OCI-LY1 (cell line): ENCODE measurements around the gene PBRM1.

Experiments used
- H2AFZ ChIP-seq: fragments of 200-600 bp; sonication (generic), shearing (Covaris generic); 2 replicates; pipeline ENCODE4 v1.6.0; 2014; ENCODE audit warnings: antibody characterized with exemption, mild to moderate bottlenecking, low read length
- H3F3A ChIP-seq: fragments of 200-600 bp; sonication (generic), shearing (Covaris generic); 2 replicates; pipeline ENCODE4 v1.6.0; 2014; ENCODE audit warnings: mild to moderate bottlenecking, antibody characterized with exemption, low read length, moderate library complexity; ENCODE audit not compliant: insufficient read depth
- H3K27ac ChIP-seq: fragments of 200-600 bp; sonication (generic); 2 replicates; pipeline ENCODE4 v1.5.1; 2014; ENCODE audit warnings: low read length, mixed run types, mild to moderate bottlenecking, low read depth; ENCODE audit not compliant: poor library complexity, severe bottlenecking
- H3K27me3 ChIP-seq: fragments of 200-600 bp; sonication (generic); 2 replicates; pipeline ENCODE4 v1.6.0; 2014; ENCODE audit warnings: antibody characterized with exemption, mild to moderate bottlenecking, low read length, moderate library complexity; ENCODE audit not compliant: insufficient read depth
- H3K36me3 ChIP-seq: fragments of 200-600 bp; sonication (generic); 2 replicates; pipeline ENCODE4 v1.6.1; 2014; ENCODE audit warnings: mild to moderate bottlenecking, antibody characterized with exemption, low read length, moderate library complexity, mixed read lengths; ENCODE audit not compliant: insufficient read depth
- H3K4me1 ChIP-seq: fragments of 200-600 bp; sonication (generic); 2 replicates; pipeline ENCODE4 v1.5.1; 2014; ENCODE audit warnings: mild to moderate bottlenecking, low read length, moderate library complexity; ENCODE audit not compliant: insufficient read depth, severe bottlenecking
- H3K4me2 ChIP-seq: fragments of 200-600 bp; sonication (generic), shearing (Covaris generic); 2 replicates; pipeline ENCODE4 v1.6.1; 2014; ENCODE audit warnings: low read length
- H3K4me3 ChIP-seq: fragments of 200-600 bp; sonication (generic); 2 replicates; pipeline ENCODE4 v1.5.1; 2014; ENCODE audit warnings: low read length, low read depth, mild to moderate bottlenecking, mixed read lengths; ENCODE audit not compliant: poor library complexity, severe bottlenecking
- H3K79me2 ChIP-seq: fragments of 200-600 bp; shearing (Covaris generic); 2 replicates; pipeline ENCODE4 v1.6.1; 2016; ENCODE audit warnings: mixed run types, low read length, mixed read lengths; ENCODE audit not compliant: insufficient read depth
- H3K9ac ChIP-seq: fragments of 200-600 bp; sonication (generic), shearing (Covaris generic); 2 replicates; pipeline ENCODE4 v1.6.1; 2014; ENCODE audit warnings: mild to moderate bottlenecking, low read length, mixed read lengths
- H3K9me2 ChIP-seq: fragments of 200-600 bp; sonication (generic), shearing (Covaris generic); 2 replicates; pipeline ENCODE4 v1.6.1; 2014; ENCODE audit warnings: low read depth, mild to moderate bottlenecking, low read length, mixed read lengths
- H3K9me3 ChIP-seq: fragments of 200-600 bp; shearing (Covaris generic); 2 replicates; pipeline ENCODE4 v1.6.1; 2014; ENCODE audit warnings: low read length, mixed read lengths
- H4K20me1 ChIP-seq: fragments of 200-600 bp; sonication (generic), shearing (Covaris generic); 2 replicates; pipeline ENCODE4 v1.6.0; 2016; ENCODE audit warnings: mild to moderate bottlenecking, low read length; ENCODE audit not compliant: insufficient read depth
- EZH2 ChIP-seq: fragments of 200-600 bp; sonication (generic), shearing (Covaris generic); IDR thresholded peaks from 2 replicates; pipeline ENCODE4 v1.8.0; 2017; ENCODE audit warnings: borderline replicate concordance, mixed run types, mild to moderate bottlenecking, antibody characterized with exemption, low read length, moderate library complexity, mixed read lengths
- TF ChIP-seq, protein P1 (sequence below): fragments of 200-600 bp; sonication (generic), shearing (Covaris generic); IDR thresholded peaks from 2 replicates; pipeline ENCODE4 v1.5.1; 2017; ENCODE audit warnings: mild to moderate bottlenecking, antibody characterized with exemption, low read length, moderate library complexity, mixed read lengths

PBRM1 gene

DNA sequence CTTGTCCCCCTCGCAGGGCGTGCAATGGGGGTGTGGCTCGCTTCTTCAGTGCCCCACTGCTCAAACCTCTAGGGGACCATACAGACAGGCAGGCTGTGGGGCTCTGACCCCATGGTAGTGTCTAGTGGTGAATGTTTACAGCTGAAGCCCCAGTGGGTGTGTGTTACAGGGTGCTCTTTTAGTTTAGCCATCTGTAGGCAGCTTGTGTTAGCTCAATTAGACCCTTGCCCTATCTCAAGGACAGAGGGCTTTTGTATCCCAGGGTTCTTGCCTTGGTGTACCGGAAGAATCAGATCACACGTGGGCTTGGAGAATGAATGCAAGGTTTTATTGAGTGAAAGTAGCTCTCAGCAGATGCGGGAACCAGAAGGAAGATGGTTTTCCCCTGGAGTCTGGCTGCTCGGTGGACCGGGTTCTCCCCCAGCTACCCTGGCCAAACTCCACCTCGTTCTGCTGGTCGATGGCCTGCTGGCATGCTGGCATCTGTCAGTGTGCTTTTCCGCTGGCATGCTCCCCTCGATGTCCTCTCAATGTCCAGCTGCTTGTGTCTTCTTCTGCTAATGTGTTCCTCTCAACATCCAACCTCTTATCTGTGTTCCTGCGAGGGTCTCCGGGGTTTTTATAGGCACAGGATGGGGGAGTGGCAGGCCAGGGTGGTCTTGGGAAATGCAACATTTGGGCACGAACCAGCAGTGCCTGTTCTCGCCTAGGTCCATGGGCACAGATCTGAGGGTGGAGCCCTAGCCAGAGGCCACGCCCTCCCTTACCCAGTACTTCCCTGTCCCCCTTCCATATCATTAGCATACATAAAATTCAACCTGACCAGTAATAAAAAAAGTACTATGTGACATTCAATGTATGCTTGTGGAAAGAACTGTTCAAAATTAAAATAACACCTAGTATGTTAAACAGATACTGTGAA lies 26.8 kb upstream of the PBRM1 start:
- Histone ChIP-seq H3K4me2 (no peak overlapping the region), H3K4me1 (peaks cover 7% of the 10 kb centered on the region), H3K36me3 (peaks cover 31% of the 10 kb centered on the region), H3K4me3 (no peak overlapping the region), H3K79me2 (no peaks in the 10 kb centered on the region), H2AFZ (no peak overlapping the region), H3K27me3 (no peaks in the 10 kb centered on the region), H3K27ac (no peak overlapping the region), H3F3A (no peaks in the 10 kb centered on the region), H3K9me2 (no peaks in the 10 kb centered on the region), H3K9ac (no peak overlapping the region), H4K20me1 (no peaks in the 10 kb centered on the region), H3K9me3 (no peaks in the 10 kb centered on the region)
- TF ChIP-seq, protein P1, sequence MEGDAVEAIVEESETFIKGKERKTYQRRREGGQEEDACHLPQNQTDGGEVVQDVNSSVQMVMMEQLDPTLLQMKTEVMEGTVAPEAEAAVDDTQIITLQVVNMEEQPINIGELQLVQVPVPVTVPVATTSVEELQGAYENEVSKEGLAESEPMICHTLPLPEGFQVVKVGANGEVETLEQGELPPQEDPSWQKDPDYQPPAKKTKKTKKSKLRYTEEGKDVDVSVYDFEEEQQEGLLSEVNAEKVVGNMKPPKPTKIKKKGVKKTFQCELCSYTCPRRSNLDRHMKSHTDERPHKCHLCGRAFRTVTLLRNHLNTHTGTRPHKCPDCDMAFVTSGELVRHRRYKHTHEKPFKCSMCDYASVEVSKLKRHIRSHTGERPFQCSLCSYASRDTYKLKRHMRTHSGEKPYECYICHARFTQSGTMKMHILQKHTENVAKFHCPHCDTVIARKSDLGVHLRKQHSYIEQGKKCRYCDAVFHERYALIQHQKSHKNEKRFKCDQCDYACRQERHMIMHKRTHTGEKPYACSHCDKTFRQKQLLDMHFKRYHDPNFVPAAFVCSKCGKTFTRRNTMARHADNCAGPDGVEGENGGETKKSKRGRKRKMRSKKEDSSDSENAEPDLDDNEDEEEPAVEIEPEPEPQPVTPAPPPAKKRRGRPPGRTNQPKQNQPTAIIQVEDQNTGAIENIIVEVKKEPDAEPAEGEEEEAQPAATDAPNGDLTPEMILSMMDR, result no peak
- TF ChIP-seq EZH2, result no peak

DNA sequence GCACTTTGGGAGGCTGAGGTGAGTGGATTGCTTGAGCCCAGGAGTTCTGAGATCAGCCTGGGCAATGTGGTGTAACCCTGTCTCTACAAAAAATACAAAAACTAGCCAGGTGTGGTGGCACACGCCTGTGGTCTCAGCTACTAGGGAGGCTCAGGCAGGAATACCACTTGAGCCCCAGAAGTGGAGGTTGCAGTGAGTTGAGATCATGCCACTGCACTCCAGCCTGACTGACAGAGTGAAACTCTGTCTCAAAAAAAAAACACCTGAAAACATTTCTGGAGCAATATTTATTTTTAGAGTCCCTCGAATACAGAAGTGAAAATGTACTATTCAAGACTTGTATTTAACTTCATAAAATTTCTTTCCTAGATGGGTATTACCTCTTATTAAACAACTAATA lies 24.8 kb upstream of the PBRM1 start:
- Histone ChIP-seq H3K9me3 (no peaks in the 10 kb centered on the region), H4K20me1 (no peaks in the 10 kb centered on the region), H3F3A (no peaks in the 10 kb centered on the region), H2AFZ (no peak overlapping the region), H3K79me2 (peaks cover 8% of the 10 kb centered on the region; the same call in 1 of the 2 replicates), H3K36me3 (peaks cover 31% of the 10 kb centered on the region), H3K9me2 (no peaks in the 10 kb centered on the region), H3K27me3 (no peaks in the 10 kb centered on the region), H3K27ac (no peak overlapping the region), H3K4me1 (peaks cover 18% of the 10 kb centered on the region), H3K9ac (no peak overlapping the region), H3K4me2 (no peak overlapping the region), H3K4me3 (no peak overlapping the region)
- TF ChIP-seq EZH2, result no peak
- TF ChIP-seq, protein P1, result no peak

DNA sequence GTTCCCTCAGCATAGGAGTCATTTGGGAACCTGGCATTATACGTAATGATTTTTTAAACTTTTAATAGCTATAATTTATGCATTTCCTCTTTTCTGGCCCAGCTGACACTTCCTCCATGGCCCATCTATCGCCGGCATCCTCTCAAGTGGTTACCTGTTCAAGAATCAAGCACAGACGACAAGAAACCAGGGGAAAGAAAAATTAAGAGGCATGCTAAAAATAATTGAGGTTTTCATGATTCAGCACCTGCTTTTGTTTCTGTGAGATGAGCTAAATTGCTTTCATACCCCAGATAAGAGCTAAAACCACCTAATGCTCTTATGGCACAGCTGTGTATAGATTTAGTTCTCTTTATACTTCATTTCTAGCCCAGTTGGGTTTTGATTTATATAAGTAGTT lies 21.9 kb upstream of the PBRM1 start:
- Histone ChIP-seq H3K36me3 (peaks cover 28% of the 10 kb centered on the region), H3K4me1 (peaks cover 31% of the 10 kb centered on the region), H3K9ac (peak overlapping the region; percentile 90; the same call in 1 of the 2 replicates), H2AFZ (no peak overlapping the region), H4K20me1 (no peaks in the 10 kb centered on the region), H3K27ac (peak overlapping the region; percentile 46), H3F3A (no peaks in the 10 kb centered on the region), H3K79me2 (peaks cover 8% of the 10 kb centered on the region; the same call in 1 of the 2 replicates), H3K4me3 (peak overlapping the region; percentile 90), H3K9me3 (no peaks in the 10 kb centered on the region), H3K9me2 (no peaks in the 10 kb centered on the region), H3K4me2 (peak overlapping the region; percentile 81), H3K27me3 (no peaks in the 10 kb centered on the region)
- TF ChIP-seq, protein P1, result no peak
- TF ChIP-seq EZH2, result no peak
